ENCODE results near the gene MRPL20.
"Not testable (repeated sequence)": the region's sequence is repeated elsewhere in the genome, so short reads cannot be mapped to it uniquely, and the experiment has no call there.

DNA sequence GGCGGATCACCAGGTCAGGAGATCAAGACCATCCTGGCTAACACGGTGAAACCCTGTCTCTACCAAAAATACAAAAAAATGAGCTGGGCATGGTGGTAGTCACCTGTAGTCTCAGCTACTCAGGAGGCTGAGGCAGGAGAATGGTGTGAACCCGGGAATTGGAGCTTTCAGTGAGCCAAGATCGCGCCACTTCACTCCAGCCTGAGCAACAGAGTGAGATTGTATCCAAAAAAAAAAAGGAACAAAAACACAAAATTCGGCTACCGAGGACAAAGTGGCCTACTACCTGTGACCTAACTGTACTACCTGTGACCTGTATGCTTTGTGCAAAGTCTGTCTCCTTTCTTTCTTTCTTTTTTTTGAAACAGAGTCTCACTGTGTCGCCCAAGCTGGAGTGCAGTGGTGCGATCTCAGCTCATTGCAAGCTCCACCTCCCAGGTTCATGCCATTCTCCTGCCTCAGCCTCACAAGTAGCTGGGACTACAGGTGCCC lies 4.1 kb downstream of the MRPL20 start:
- TF ChIP-seq ZFP3 (CRISPR knock-in tag; IDR thresholded peaks at IDR 0.05); ZNF565 (CRISPR knock-in tag; conservative IDR thresholded peaks at IDR 0.05; ENCODE audit: low read depth); OSR1 (CRISPR knock-in tag; IDR thresholded peaks at IDR 0.05); SNAI2 (CRISPR knock-in tag; IDR thresholded peaks at IDR 0.05); GLIS3 (CRISPR knock-in tag; IDR thresholded peaks at IDR 0.05); TOX (CRISPR knock-in tag; IDR thresholded peaks at IDR 0.05; ENCODE audit: borderline replicate concordance); TCF4 (CRISPR knock-in tag; IDR thresholded peaks at IDR 0.05; ENCODE audit: borderline replicate concordance); CSDC2 (CRISPR knock-in tag; IDR thresholded peaks at IDR 0.05): not testable (repeated sequence)
- TF ChIP-seq, protein P1, sequence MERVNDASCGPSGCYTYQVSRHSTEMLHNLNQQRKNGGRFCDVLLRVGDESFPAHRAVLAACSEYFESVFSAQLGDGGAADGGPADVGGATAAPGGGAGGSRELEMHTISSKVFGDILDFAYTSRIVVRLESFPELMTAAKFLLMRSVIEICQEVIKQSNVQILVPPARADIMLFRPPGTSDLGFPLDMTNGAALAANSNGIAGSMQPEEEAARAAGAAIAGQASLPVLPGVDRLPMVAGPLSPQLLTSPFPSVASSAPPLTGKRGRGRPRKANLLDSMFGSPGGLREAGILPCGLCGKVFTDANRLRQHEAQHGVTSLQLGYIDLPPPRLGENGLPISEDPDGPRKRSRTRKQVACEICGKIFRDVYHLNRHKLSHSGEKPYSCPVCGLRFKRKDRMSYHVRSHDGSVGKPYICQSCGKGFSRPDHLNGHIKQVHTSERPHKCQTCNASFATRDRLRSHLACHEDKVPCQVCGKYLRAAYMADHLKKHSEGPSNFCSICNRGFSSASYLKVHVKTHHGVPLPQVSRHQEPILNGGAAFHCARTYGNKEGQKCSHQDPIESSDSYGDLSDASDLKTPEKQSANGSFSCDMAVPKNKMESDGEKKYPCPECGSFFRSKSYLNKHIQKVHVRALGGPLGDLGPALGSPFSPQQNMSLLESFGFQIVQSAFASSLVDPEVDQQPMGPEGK (CRISPR knock-in tag; IDR thresholded peaks at IDR 0.05; ENCODE audit: borderline replicate concordance) = not testable (repeated sequence)

All from SK-N-SH treated with all-trans-retinoic acid at 6 μM for 48 hours (cell line).